Neutrophil (primary cell): ENCODE results near the gene FAM240B.

ENCODE experiments used
- H3K27ac ChIP-seq: fragments of 200-600 bp; sonication (generic); 2 replicates; pipeline ENCODE4 v1.5.1; 2016; ENCODE audit warnings: mild to moderate bottlenecking, moderate library complexity
- H3K27me3 ChIP-seq: fragments of 200-600 bp; sonication (generic); 2 replicates; pipeline ENCODE4 v1.6.0; 2016; ENCODE audit warnings: mild to moderate bottlenecking
- H3K36me3 ChIP-seq: fragments of 200-600 bp; sonication (generic); 2 replicates; pipeline ENCODE4 v1.5.1; 2017
- H3K4me1 ChIP-seq, 2 experiments: fragments of 200-600 bp in 1 of 2; sonication (generic) in 1 of 2; 1 replicate in 1 of 2; 2 replicates in 1 of 2; pipeline versions ENCODE4 v1.5.1 to v1.6.1; 2013 to 2016; ENCODE audit warnings: low read depth in 1 of 2, low read length in 1 of 2, mild to moderate bottlenecking in 1 of 2, moderate library complexity in 1 of 2; ENCODE audit not compliant: control insufficient read depth in 1 of 2, insufficient read depth in 1 of 2
- H3K4me3 ChIP-seq, 2 experiments: fragments of 200-600 bp in 1 of 2; sonication (generic) in 1 of 2; 1 replicate in 1 of 2; 2 replicates in 1 of 2; pipeline ENCODE4 v1.5.1; 2013 to 2016; ENCODE audit warnings: low read depth in 1 of 2, low read length in 1 of 2, mild to moderate bottlenecking in 1 of 2, moderate library complexity in 1 of 2
- H3K9me3 ChIP-seq: fragments of 200-600 bp; sonication (generic); 2 replicates; pipeline ENCODE4 v1.5.1; 2016
- CTCF ChIP-seq: fragments of 200-600 bp; sonication (generic); IDR thresholded peaks from 2 replicates; pipeline ENCODE4 v1.5.1; 2016; ENCODE audit warnings: antibody characterized with exemption

Gene FAM240B

GRCh38 chr9:38734831-38735230 is 14.9 kb upstream of the FAM240B start:
- Histone ChIP-seq H3K4me1 (no peaks in the 10 kb centered on the region), H3K4me3 (no peak overlapping the region), H3K27ac (no peak overlapping the region), H3K36me3 (no peaks in the 10 kb centered on the region), H3K27me3 (no peaks in the 10 kb centered on the region), H3K9me3 (no peaks in the 10 kb centered on the region)
- TF ChIP-seq CTCF: no peak

GRCh38 chr9:38733503-38733902 is 13.6 kb upstream of the FAM240B start:
- Histone ChIP-seq H3K27me3 (peaks cover 4% of the 10 kb centered on the region), H3K9me3 (no peaks in the 10 kb centered on the region), H3K4me3 (no peak overlapping the region), H3K4me1 (no peaks in the 10 kb centered on the region), H3K36me3 (no peaks in the 10 kb centered on the region), H3K27ac (no peak overlapping the region)
- no peak for TF ChIP-seq CTCF

- Histone ChIP-seq H3K4me3 (no peak overlapping the region), H3K9me3 (no peaks in the 10 kb centered on the region), H3K27me3 (peaks cover 4% of the 10 kb centered on the region), H3K36me3 (no peaks in the 10 kb centered on the region), H3K27ac (no peak overlapping the region), H3K4me1 (no peaks in the 10 kb centered on the region)
- no peak for TF ChIP-seq CTCF
Measured at GRCh38 chr9:38732885-38733284, 13.0 kb upstream of the FAM240B start.

- peaks cover 4% of the 10 kb centered on the region for H3K27me3 ChIP-seq
- no peak overlapping the region for H3K27ac ChIP-seq
- TF ChIP-seq CTCF: no peak
- H3K4me3 ChIP-seq: no peak overlapping the region
- no peaks in the 10 kb centered on the region for H3K4me1 ChIP-seq
- no peaks in the 10 kb centered on the region for H3K36me3 ChIP-seq
- no peaks in the 10 kb centered on the region for H3K9me3 ChIP-seq
Measured at GRCh38 chr9:38727497-38728001, 7.6 kb upstream of the FAM240B start.

GRCh38 chr9:38724754-38725153 is 4.8 kb upstream of the FAM240B start:
- no peak for TF ChIP-seq CTCF
- Histone ChIP-seq H3K27ac (no peak overlapping the region), H3K27me3 (peaks cover 4% of the 10 kb centered on the region), H3K4me1 (no peaks in the 10 kb centered on the region), H3K4me3 (no peak overlapping the region), H3K36me3 (no peaks in the 10 kb centered on the region), H3K9me3 (no peaks in the 10 kb centered on the region)

- H3K27ac ChIP-seq: no peak overlapping the region
- no peaks in the 10 kb centered on the region for H3K9me3 ChIP-seq
- no peaks in the 10 kb centered on the region for H3K4me1 ChIP-seq
- peaks cover 15% of the 10 kb centered on the region for H3K27me3 ChIP-seq
- H3K4me3 ChIP-seq: no peak overlapping the region
- no peaks in the 10 kb centered on the region for H3K36me3 ChIP-seq
- no peak for TF ChIP-seq CTCF
Measured at GRCh38 chr9:38718148-38718547, 1.8 kb downstream of the FAM240B start.
